Skeletal muscle tissue (tissue), 4 donors: ENCODE data around the gene SH2D2A. TPM values are rescaled to one million over a fixed set of nuclear protein-coding genes. Genes with fewer than 3 reads are reported as not detected.

ENCODE experiments used
- H3K27ac ChIP-seq: one replicate; pipeline ENCODE4 v1.7.0; 2013; ENCODE audit warnings: mild to moderate bottlenecking, low read depth, low read length, inconsistent platforms
- H3K27me3 ChIP-seq, 3 donors: one replicate each; pipeline ENCODE4 v1.7.0; 2013; ENCODE audit warnings: low read length in 3 of 3; ENCODE audit not compliant: control insufficient read depth in 3 of 3, insufficient read depth in 3 of 3
- H3K36me3 ChIP-seq, 3 donors: one replicate each; pipeline ENCODE4 v1.7.0; 2013; ENCODE audit warnings: low read length in 3 of 3; ENCODE audit not compliant: control insufficient read depth in 3 of 3, insufficient read depth in 3 of 3
- H3K4me1 ChIP-seq, 3 donors: one replicate each; pipeline ENCODE4 v1.7.0; 2013; ENCODE audit warnings: low read length in 3 of 3, mild to moderate bottlenecking in 3 of 3; ENCODE audit not compliant: control insufficient read depth in 3 of 3, insufficient read depth in 3 of 3
- H3K4me3 ChIP-seq, 3 donors: one replicate each; pipeline ENCODE4 v1.7.0; 2013; ENCODE audit warnings: low read length in 3 of 3
- H3K9ac ChIP-seq, 3 donors: one replicate each; pipeline ENCODE4 v1.7.0; 2013; ENCODE audit warnings: low read length in 3 of 3, mild to moderate bottlenecking in 3 of 3, moderate library complexity in 2 of 3, low read depth in 1 of 3
- H3K9me3 ChIP-seq, 3 donors: one replicate each; pipeline ENCODE4 v1.7.0; 2013; ENCODE audit warnings: low read length in 3 of 3; ENCODE audit not compliant: control insufficient read depth in 3 of 3
- total RNA-seq: library from RNA; depleted of rRNA; stranded (reverse); fragments of >200 nt; gene quantifications from one replicate; pipeline ENCODE4 v1.2.3, GENCODE V29; 2014
- donor health status: Osteomylitis.

The SH2D2A gene
- total RNA-seq, 1 donor from 2014 or later: not detected

- Histone ChIP-seq H3K4me3 (no peak overlapping the region), H3K9ac (no peak overlapping the region), H3K36me3 (peaks cover 0 to 7% (median 0%) of the 10 kb centered on the region in 3 donors), H3K4me1 (peaks cover 10 to 30% (median 21%) of the 10 kb centered on the region in 3 donors), H3K27ac (no peak overlapping the region), H3K27me3 (no peaks in the 10 kb centered on the region), H3K9me3 (no peaks in the 10 kb centered on the region)
Measured at GRCh38 chr1:156777573-156777972, 39.1 kb downstream of the SH2D2A start.

- Histone ChIP-seq H3K9me3 (no peaks in the 10 kb centered on the region), H3K4me1 (peaks cover 10 to 34% (median 22%) of the 10 kb centered on the region in 3 donors), H3K36me3 (peaks cover 0 to 2% (median 0%) of the 10 kb centered on the region in 3 donors), H3K27me3 (no peaks in the 10 kb centered on the region), H3K27ac (no peak overlapping the region), H3K9ac (peak overlapping the region in 1 of 3 donors; percentile 1), H3K4me3 (no peak overlapping the region)
Measured at GRCh38 chr1:156776942-156777341, 39.7 kb downstream of the SH2D2A start.

GRCh38 chr1:156775799-156776198 lies 40.8 kb downstream of the SH2D2A start:
- Histone ChIP-seq H3K27me3 (no peaks in the 10 kb centered on the region), H3K4me3 (no peak overlapping the region), H3K9me3 (no peaks in the 10 kb centered on the region), H3K4me1 (peaks cover 16 to 31% (median 28%) of the 10 kb centered on the region in 3 donors), H3K27ac (no peak overlapping the region), H3K9ac (no peak overlapping the region), H3K36me3 (peaks cover 0 to 6% (median 0%) of the 10 kb centered on the region in 3 donors)

GRCh38 chr1:156773607-156774006 lies 43.0 kb downstream of the SH2D2A start:
- H3K4me3 ChIP-seq: no peak overlapping the region

GRCh38 chr1:156772728-156773497 lies 43.7 kb downstream of the SH2D2A start:
- peaks cover 0 to 14% (median 0%) of the 10 kb centered on the region in 3 donors for H3K36me3 ChIP-seq
- H3K4me3 ChIP-seq: no peak overlapping the region
- no peaks in the 10 kb centered on the region for H3K9me3 ChIP-seq
- no peaks in the 10 kb centered on the region for H3K27me3 ChIP-seq
- peak overlapping the region in 2 of 3 donors; percentile 37 to 38 for H3K9ac ChIP-seq
- peak overlapping the region; percentile 25 for H3K27ac ChIP-seq
- H3K4me1 ChIP-seq: peaks cover 32 to 56% (median 46%) of the 10 kb centered on the region in 3 donors

More at GRCh38 chr1:156773607-156774006, 43.0 kb downstream of the SH2D2A start:
- peaks cover 0 to 14% (median 0%) of the 10 kb centered on the region in 3 donors for H3K36me3 ChIP-seq
- H3K27ac ChIP-seq: peak overlapping the region; percentile 25
- no peaks in the 10 kb centered on the region for H3K27me3 ChIP-seq
- no peak overlapping the region for H3K9ac ChIP-seq
- H3K9me3 ChIP-seq: no peaks in the 10 kb centered on the region
- peaks cover 27 to 49% (median 43%) of the 10 kb centered on the region in 3 donors for H3K4me1 ChIP-seq

- Histone ChIP-seq H3K9ac (peak overlapping the region in 2 of 3 donors; percentile 37 to 38), H3K36me3 (peaks cover 0 to 14% (median 0%) of the 10 kb centered on the region in 3 donors), H3K9me3 (no peaks in the 10 kb centered on the region), H3K27me3 (no peaks in the 10 kb centered on the region), H3K4me3 (no peak overlapping the region), H3K27ac (no peak overlapping the region), H3K4me1 (peaks cover 32 to 55% (median 42%) of the 10 kb centered on the region in 3 donors)
Measured at GRCh38 chr1:156772222-156772621, 44.4 kb downstream of the SH2D2A start.

- Histone ChIP-seq H3K36me3 (peaks cover 0 to 14% (median 0%) of the 10 kb centered on the region in 3 donors), H3K9ac (peak overlapping the region; percentile 98 to 99 (median 99)), H3K4me3 (peak overlapping the region; percentile 86 to 94 (median 88)), H3K27ac (peak overlapping the region; percentile 97), H3K9me3 (no peaks in the 10 kb centered on the region), H3K27me3 (no peaks in the 10 kb centered on the region), H3K4me1 (peaks cover 35 to 60% (median 46%) of the 10 kb centered on the region in 3 donors)
Measured at GRCh38 chr1:156768610-156769295, 47.9 kb downstream of the SH2D2A start.

- peak overlapping the region; percentile 98 to 99 (median 99) for H3K9ac ChIP-seq
- H3K4me1 ChIP-seq: peaks cover 30 to 53% (median 41%) of the 10 kb centered on the region in 3 donors
- peak overlapping the region; percentile 97 for H3K27ac ChIP-seq
- H3K36me3 ChIP-seq: peaks cover 0 to 14% (median 0%) of the 10 kb centered on the region in 3 donors
- H3K27me3 ChIP-seq: no peaks in the 10 kb centered on the region
- no peaks in the 10 kb centered on the region for H3K9me3 ChIP-seq
- peak overlapping the region; percentile 86 to 94 (median 88) for H3K4me3 ChIP-seq
Measured at GRCh38 chr1:156767879-156768604, 48.6 kb downstream of the SH2D2A start.

GRCh38 chr1:156767101-156767878 lies 49.4 kb downstream of the SH2D2A start, which contains the start of gene PRCC:
TSS of gene PRCC (plus strand) at chr1:156767535. CDS start at chr1:156767772, 237 bp downstream.
- peaks cover 30 to 47% (median 35%) of the 10 kb centered on the region in 3 donors for H3K4me1 ChIP-seq
- H3K9me3 ChIP-seq: no peaks in the 10 kb centered on the region
- H3K27ac ChIP-seq: peak within 1 kb of the TSS; percentile 97
- H3K36me3 ChIP-seq: peaks cover 0 to 14% (median 0%) of the 10 kb centered on the region in 3 donors
- no peaks in the 10 kb centered on the region for H3K27me3 ChIP-seq
- H3K4me3 ChIP-seq: peak within 1 kb of the TSS; percentile 91 to 98 (median 94)
- H3K9ac ChIP-seq: peak within 1 kb of the TSS; percentile 98 to 99 (median 99)
